ENCODE measurements around the gene BEND4.

BEND4 gene

GRCh38 chr4:42123071-42123644 lies 29.3 kb downstream of the BEND4 start:
- Histone ChIP-seq H3K4me2 (ENCODE audit: insufficient read depth, low read length, poor library complexity, severe bottlenecking) (no peak overlapping the region), H4K91ac (ENCODE audit: low read depth, low read length, poor library complexity) (no peak overlapping the region), H3K14ac (ENCODE audit: low read length) (no peak overlapping the region), H3K27me3 (ENCODE audit: control insufficient read depth in 3 of 3, insufficient read depth in 3 of 3, low read depth in 1 of 3, low read length in 3 of 3) (peaks cover 0 to 8% (median 0%) of the 10 kb centered on the region in 3 experiments), H4K8ac (ENCODE audit: low read depth, low read length) (no peak overlapping the region), H3K36me3 (replicated peaks in 1 of 2; ENCODE audit: control insufficient read depth in 2 of 2, insufficient read depth in 2 of 2, low read length in 2 of 2) (no peaks in the 10 kb centered on the region), H2BK5ac (ENCODE audit: low read length) (no peak overlapping the region), H2BK120ac (ENCODE audit: low read depth, low read length) (no peak overlapping the region), H3K4me3 (ENCODE audit: low read length in 2 of 2) (no peak overlapping the region), H3K18ac (ENCODE audit: low read length) (no peak overlapping the region), H3K79me1 (ENCODE audit: low read depth, low read length) (no peaks in the 10 kb centered on the region), H2AFZ (ENCODE audit: low read length) (no peak overlapping the region), H3K4ac (ENCODE audit: low read length) (no peak overlapping the region), H3K9me3 (replicated peaks in 1 of 2; ENCODE audit: control insufficient read depth in 2 of 2, insufficient read depth in 1 of 2, low read depth in 1 of 2, low read length in 2 of 2) (no peaks in the 10 kb centered on the region), H3K27ac (replicated peaks; ENCODE audit: low read length) (no peak overlapping the region), H3K9ac (ENCODE audit: low read depth, low read length, poor library complexity) (no peak overlapping the region), H3K23ac (ENCODE audit: low read depth, low read length, poor library complexity) (no peak overlapping the region), H2BK15ac (ENCODE audit: low read length) (no peak overlapping the region), H2AK5ac (ENCODE audit: low read depth, low read length) (no peak overlapping the region), H2BK12ac (ENCODE audit: low read length) (no peak overlapping the region), H3K4me1 (ENCODE audit: control insufficient read depth in 2 of 2, insufficient read depth in 1 of 2, low read depth in 1 of 2, low read length in 2 of 2) (peaks cover 0 to 3% of the 10 kb centered on the region in 2 donors)
- WGBS, 2 donors (ENCODE audit: extremely low coverage in 2 of 2, insufficient read length in 2 of 2, insufficient replicate concordance in 1 of 2), result no CpG with 5 or more reads among the region's 2 CpGs
- DNase-seq (ENCODE audit: low spot score), result no peak

GRCh38 chr4:42122237-42122636 lies 30.2 kb downstream of the BEND4 start:
- no peak overlapping the region for H2BK15ac ChIP-seq (ENCODE audit: low read length)
- DNase-seq (ENCODE audit: low spot score), result no peak
- no peak overlapping the region for H3K27ac ChIP-seq (replicated peaks; ENCODE audit: low read length)
- no peak overlapping the region for H2BK5ac ChIP-seq (ENCODE audit: low read length)
- H2AFZ ChIP-seq (ENCODE audit: low read length), result no peak overlapping the region
- no peak overlapping the region for H2BK12ac ChIP-seq (ENCODE audit: low read length)
- H3K18ac ChIP-seq (ENCODE audit: low read length), result no peak overlapping the region
- H3K4me2 ChIP-seq (ENCODE audit: insufficient read depth, low read length, poor library complexity, severe bottlenecking), result no peak overlapping the region
- no CpG with 5 or more reads among the region's 4 CpGs for WGBS, 2 donors (ENCODE audit: extremely low coverage in 2 of 2, insufficient read length in 2 of 2, insufficient replicate concordance in 1 of 2)
- no peak overlapping the region for H4K8ac ChIP-seq (ENCODE audit: low read depth, low read length)
- no peaks in the 10 kb centered on the region for H3K79me1 ChIP-seq (ENCODE audit: low read depth, low read length)
- H3K36me3 ChIP-seq (replicated peaks in 1 of 2; ENCODE audit: control insufficient read depth in 2 of 2, insufficient read depth in 2 of 2, low read length in 2 of 2), result no peaks in the 10 kb centered on the region
- no peak overlapping the region for H3K9ac ChIP-seq (ENCODE audit: low read depth, low read length, poor library complexity)
- H3K9me3 ChIP-seq (replicated peaks in 1 of 2; ENCODE audit: control insufficient read depth in 2 of 2, insufficient read depth in 1 of 2, low read depth in 1 of 2, low read length in 2 of 2), result no peaks in the 10 kb centered on the region
- no peak overlapping the region for H3K14ac ChIP-seq (ENCODE audit: low read length)
- no peak overlapping the region for H3K4ac ChIP-seq (ENCODE audit: low read length)
- no peak overlapping the region for H2BK120ac ChIP-seq (ENCODE audit: low read depth, low read length)
- H3K4me3 ChIP-seq (ENCODE audit: low read length in 2 of 2), result no peak overlapping the region
- H3K27me3 ChIP-seq (ENCODE audit: control insufficient read depth in 3 of 3, insufficient read depth in 3 of 3, low read depth in 1 of 3, low read length in 3 of 3), result peaks cover 0 to 8% (median 0%) of the 10 kb centered on the region in 3 experiments
- no peak overlapping the region for H3K23ac ChIP-seq (ENCODE audit: low read depth, low read length, poor library complexity)
- peaks cover 0 to 3% of the 10 kb centered on the region in 2 donors for H3K4me1 ChIP-seq (ENCODE audit: control insufficient read depth in 2 of 2, insufficient read depth in 1 of 2, low read depth in 1 of 2, low read length in 2 of 2)
- no peak overlapping the region for H2AK5ac ChIP-seq (ENCODE audit: low read depth, low read length)
- H4K91ac ChIP-seq (ENCODE audit: low read depth, low read length, poor library complexity), result no peak overlapping the region

GRCh38 chr4:42119886-42120285 lies 32.6 kb downstream of the BEND4 start:
- H4K91ac ChIP-seq (ENCODE audit: low read depth, low read length, poor library complexity), result no peak overlapping the region
- no peaks in the 10 kb centered on the region for H3K79me1 ChIP-seq (ENCODE audit: low read depth, low read length)
- no peak overlapping the region for H3K27ac ChIP-seq (replicated peaks; ENCODE audit: low read length)
- H2BK5ac ChIP-seq (ENCODE audit: low read length), result no peak overlapping the region
- no peak overlapping the region for H3K9ac ChIP-seq (ENCODE audit: low read depth, low read length, poor library complexity)
- no peak overlapping the region for H3K23ac ChIP-seq (ENCODE audit: low read depth, low read length, poor library complexity)
- no peak overlapping the region for H2BK120ac ChIP-seq (ENCODE audit: low read depth, low read length)
- no CpG with 5 or more reads among the region's 12 CpGs for WGBS, 2 donors (ENCODE audit: extremely low coverage in 2 of 2, insufficient read length in 2 of 2, insufficient replicate concordance in 1 of 2)
- H3K4me1 ChIP-seq (ENCODE audit: control insufficient read depth in 2 of 2, insufficient read depth in 1 of 2, low read depth in 1 of 2, low read length in 2 of 2), result peaks cover 0 to 3% of the 10 kb centered on the region in 2 donors
- H3K4me2 ChIP-seq (ENCODE audit: insufficient read depth, low read length, poor library complexity, severe bottlenecking), result no peak overlapping the region
- H2BK15ac ChIP-seq (ENCODE audit: low read length), result no peak overlapping the region
- H3K4ac ChIP-seq (ENCODE audit: low read length), result no peak overlapping the region
- no peaks in the 10 kb centered on the region for H3K36me3 ChIP-seq (replicated peaks in 1 of 2; ENCODE audit: control insufficient read depth in 2 of 2, insufficient read depth in 2 of 2, low read length in 2 of 2)
- DNase-seq (ENCODE audit: low spot score), result no peak
- no peak overlapping the region for H2BK12ac ChIP-seq (ENCODE audit: low read length)
- no peak overlapping the region for H3K14ac ChIP-seq (ENCODE audit: low read length)
- H3K4me3 ChIP-seq (ENCODE audit: low read length in 2 of 2), result no peak overlapping the region
- no peak overlapping the region for H2AFZ ChIP-seq (ENCODE audit: low read length)
- H3K9me3 ChIP-seq (replicated peaks in 1 of 2; ENCODE audit: control insufficient read depth in 2 of 2, insufficient read depth in 1 of 2, low read depth in 1 of 2, low read length in 2 of 2), result no peaks in the 10 kb centered on the region
- peaks cover 0 to 14% (median 0%) of the 10 kb centered on the region in 3 experiments for H3K27me3 ChIP-seq (ENCODE audit: control insufficient read depth in 3 of 3, insufficient read depth in 3 of 3, low read depth in 1 of 3, low read length in 3 of 3)
- no peak overlapping the region for H3K18ac ChIP-seq (ENCODE audit: low read length)
- no peak overlapping the region for H4K8ac ChIP-seq (ENCODE audit: low read depth, low read length)
- H2AK5ac ChIP-seq (ENCODE audit: low read depth, low read length), result no peak overlapping the region

- Histone ChIP-seq H3K9me3 (replicated peaks in 1 of 2; ENCODE audit: control insufficient read depth in 2 of 2, insufficient read depth in 1 of 2, low read depth in 1 of 2, low read length in 2 of 2) (no peaks in the 10 kb centered on the region), H3K9ac (ENCODE audit: low read depth, low read length, poor library complexity) (no peak overlapping the region), H3K27ac (replicated peaks; ENCODE audit: low read length) (no peak overlapping the region), H3K23ac (ENCODE audit: low read depth, low read length, poor library complexity) (no peak overlapping the region), H4K8ac (ENCODE audit: low read depth, low read length) (no peak overlapping the region), H3K79me1 (ENCODE audit: low read depth, low read length) (no peaks in the 10 kb centered on the region), H2BK120ac (ENCODE audit: low read depth, low read length) (no peak overlapping the region), H2BK15ac (ENCODE audit: low read length) (no peak overlapping the region), H2BK5ac (ENCODE audit: low read length) (no peak overlapping the region), H3K27me3 (ENCODE audit: control insufficient read depth in 3 of 3, insufficient read depth in 3 of 3, low read depth in 1 of 3, low read length in 3 of 3) (peaks cover 0 to 18% (median 0%) of the 10 kb centered on the region in 3 experiments), H2BK12ac (ENCODE audit: low read length) (no peak overlapping the region), H3K14ac (ENCODE audit: low read length) (no peak overlapping the region), H3K4ac (ENCODE audit: low read length) (no peak overlapping the region), H3K4me1 (ENCODE audit: control insufficient read depth in 2 of 2, insufficient read depth in 1 of 2, low read depth in 1 of 2, low read length in 2 of 2) (no peaks in the 10 kb centered on the region), H2AFZ (ENCODE audit: low read length) (no peak overlapping the region), H3K36me3 (replicated peaks in 1 of 2; ENCODE audit: control insufficient read depth in 2 of 2, insufficient read depth in 2 of 2, low read length in 2 of 2) (no peaks in the 10 kb centered on the region), H3K18ac (ENCODE audit: low read length) (no peak overlapping the region), H2AK5ac (ENCODE audit: low read depth, low read length) (no peak overlapping the region), H3K4me3 (ENCODE audit: low read length in 2 of 2) (no peak overlapping the region), H4K91ac (ENCODE audit: low read depth, low read length, poor library complexity) (no peak overlapping the region), H3K4me2 (ENCODE audit: insufficient read depth, low read length, poor library complexity, severe bottlenecking) (no peak overlapping the region)
- WGBS, 2 donors (ENCODE audit: extremely low coverage in 2 of 2, insufficient read length in 2 of 2, insufficient replicate concordance in 1 of 2), result no CpG with 5 or more reads among the region's 3 CpGs
- DNase-seq (ENCODE audit: low spot score), result no peak
Observed at GRCh38 chr4:42112846-42113245, 39.6 kb downstream of the BEND4 start.
